Body of pancreas (tissue), 4 donors: Measurements from ENCODE around the gene PDCD2L. TPM values are rescaled to one million over a fixed set of nuclear protein-coding genes. Genes with fewer than 3 reads are reported as not detected.

Experiments used
- ATAC-seq: fragments of 150-250 bp; one replicate; pipeline ENCODE4 v1.9.1; 2016
- DNase-seq, 4 donors: peaks; one replicate each; pipeline ENCODE4 v3.0.0-alpha.2; 2019
- H3K27ac ChIP-seq, 4 donors: fragments of 200-600 bp; sonication (generic); 1 replicate in 3 of 4; 2 replicates in 1 of 4; pipeline versions ENCODE4 v1.5.1 to v1.6.1; 2016 to 2019; ENCODE audit warnings: mild to moderate bottlenecking in 1 of 4, mixed read lengths in 1 of 4, moderate library complexity in 1 of 4
- H3K27me3 ChIP-seq, 2 donors: fragments of 200-600 bp; sonication (generic); one replicate each; pipeline ENCODE4 v1.6.0; 2016; ENCODE audit warnings: mild to moderate bottlenecking in 1 of 2
- H3K36me3 ChIP-seq, 2 donors: fragments of 200-600 bp; sonication (generic); replicated peaks in 1 of 2; 2 replicates each; pipeline ENCODE4 v1.5.1; 2016; ENCODE audit warnings: low read depth in 2 of 2; ENCODE audit not compliant: insufficient read depth in 1 of 2
- H3K4me1 ChIP-seq: fragments of 200-600 bp; sonication (generic); one replicate; pipeline ENCODE4 v1.6.0; 2016
- H3K4me3 ChIP-seq, 2 donors: fragments of 200-600 bp; sonication (generic); 1 replicate in 1 of 2; 2 replicates in 1 of 2; pipeline ENCODE4 v1.5.1; 2016 to 2019
- H3K9me3 ChIP-seq, 3 donors: fragments of 200-600 bp; sonication (generic); 1 replicate in 2 of 3; 2 replicates in 1 of 3; pipeline ENCODE4 v1.5.1; 2016
- CTCF ChIP-seq, 7 experiments: fragments of 450-650 bp in 4 of 7; fragments of 200-600 bp in 3 of 7; sonication (generic) in 3 of 7; IDR thresholded peaks; one replicate each; pipeline ENCODE4 v1.5.1; 2016 to 2019; ENCODE audit warnings: antibody characterized with exemption in 7 of 7
- POLR2A ChIP-seq, 3 donors: fragments of 450-650 bp; IDR thresholded peaks; one replicate each; pipeline ENCODE4 v1.6.1; 2016; ENCODE audit warnings: antibody characterized with exemption in 3 of 3, mild to moderate bottlenecking in 2 of 3
- WGBS, 2 donors: methylation state at CpG; one replicate each; pipeline ENCODE4 v1.1.5; 2017; 5-methylcytosine and 5-hydroxymethylcytosine counted together
- intact Hi-C: fragments of 100-400 bp; cut with DNase I; formaldehyde crosslinking; loops from one replicate; pipeline ENCODE4 v1.15.1; 2023
- total RNA-seq, 2 donors: library from RNA; depleted of rRNA; stranded (reverse); fragments of >200 nt; gene quantifications; one replicate each; pipeline ENCODE4 v1.1.0, GENCODE V29; 2016

PDCD2L gene
- total RNA-seq, 2 donors from 2014 or later = 13.2 to 45.5 TPM

GRCh38 chr19:34411216-34411615, 7.0 kb downstream of the PDCD2L start:
- no peaks in the 10 kb centered on the region for H3K27me3 ChIP-seq
- peaks cover 1% of the 10 kb centered on the region for H3K4me1 ChIP-seq
- peaks cover 4 to 6% of the 10 kb centered on the region in 2 donors for H3K36me3 ChIP-seq
- H3K4me3 ChIP-seq = no peak overlapping the region
- DNase-seq (no peak), ATAC-seq (no peak)
- TF ChIP-seq CTCF (IDR thresholded peaks at IDR 0.05) = no peak
- no peak for TF ChIP-seq POLR2A (IDR thresholded peaks at IDR 0.05)
- 95 to 99% methylated on average over 13 of the region's 13 CpGs for WGBS, 2 donors
- H3K9me3 ChIP-seq = no peaks in the 10 kb centered on the region
- intact Hi-C loops = no loop called here
- H3K27ac ChIP-seq = no peak overlapping the region

- H3K36me3 ChIP-seq = peaks cover 2 to 4% of the 10 kb centered on the region in 2 donors
- no peak overlapping the region for H3K27ac ChIP-seq
- TF ChIP-seq CTCF (IDR thresholded peaks at IDR 0.05) (no peak), POLR2A (IDR thresholded peaks at IDR 0.05) (no peak)
- ATAC-seq (no peak), DNase-seq (no peak)
- no peaks in the 10 kb centered on the region for H3K4me1 ChIP-seq
- 89 to 92% methylated on average over 7 of the region's 7 CpGs for WGBS, 2 donors
- H3K4me3 ChIP-seq = no peak overlapping the region
- H3K9me3 ChIP-seq = no peaks in the 10 kb centered on the region
- intact Hi-C loops = no loop called here
- H3K27me3 ChIP-seq = no peaks in the 10 kb centered on the region
Measured at GRCh38 chr19:34416021-34416545, 11.9 kb downstream of the PDCD2L start.

GRCh38 chr19:34418300-34418699, 14.1 kb downstream of the PDCD2L start:
- Histone ChIP-seq H3K4me3 (no peak overlapping the region), H3K27me3 (no peaks in the 10 kb centered on the region), H3K27ac (no peak overlapping the region), H3K4me1 (no peaks in the 10 kb centered on the region), H3K36me3 (peaks cover 2 to 4% of the 10 kb centered on the region in 2 donors), H3K9me3 (no peaks in the 10 kb centered on the region)
- DNase-seq (no peak), ATAC-seq (no peak)
- TF ChIP-seq POLR2A (IDR thresholded peaks at IDR 0.05) (no peak), CTCF (IDR thresholded peaks at IDR 0.05) (no peak)
- 97 to 100% methylated on average over 4 of the region's 4 CpGs for WGBS, 2 donors
- intact Hi-C loops = no loop called here

- 85 to 89% methylated on average over 6 to 8 of the region's 8 CpGs for WGBS, 2 donors
- TF ChIP-seq CTCF (IDR thresholded peaks at IDR 0.05) (no peak), POLR2A (IDR thresholded peaks at IDR 0.05) (no peak)
- intact Hi-C loops = no loop called here
Measured at GRCh38 chr19:34426096-34426661, 22.0 kb downstream of the PDCD2L start.

More at GRCh38 chr19:34426096-34426661, 22.0 kb downstream of the PDCD2L start:
- H3K27ac ChIP-seq = no peak overlapping the region
- no peaks in the 10 kb centered on the region for H3K36me3 ChIP-seq
- DNase-seq (no peak), ATAC-seq (no peak)
- H3K4me3 ChIP-seq = no peak overlapping the region
- no peaks in the 10 kb centered on the region for H3K9me3 ChIP-seq
- no peaks in the 10 kb centered on the region for H3K27me3 ChIP-seq
- H3K4me1 ChIP-seq = peaks cover 28% of the 10 kb centered on the region
